H1 (cell line): Measurements from ENCODE around the gene FASTK.

Experiments
- ATF3 ChIP-seq: IDR thresholded peaks from 2 replicates; pipeline ENCODE4 v1.6.1; 2011; ENCODE audit warnings: low read depth, mild to moderate bottlenecking, low read length; ENCODE audit not compliant: insufficient read depth
- POLR2AphosphoS5 ChIP-seq: IDR thresholded peaks from 2 replicates; pipeline ENCODE4 v1.6.1; 2011; ENCODE audit warnings: low read depth, low read length

- TF ChIP-seq ATF3: no peak
- TF ChIP-seq POLR2AphosphoS5: no peak
Observed at GRCh38 chr7:151061213-151062110, 19.1 kb downstream of the FASTK start.
